Astrocyte (in vitro differentiated cells and primary cell): ENCODE data around the gene ITGBL1. TPM values are rescaled to one million over a fixed set of nuclear protein-coding genes. Genes with fewer than 3 reads are reported as not detected.

Experiments
- DNase-seq: peaks from one replicate; pipeline ENCODE4 v3.0.0-alpha.2; 2010; ENCODE audit warnings: low read depth
- FAIRE-seq: peaks from 2 replicates; lab custom pipeline; 2011; peaks lifted over from hg19 to GRCh38; lab: Jason Lieb, UNC
- H2AFZ ChIP-seq: 2 replicates; pipeline ENCODE4 v1.6.0; 2012; ENCODE audit warnings: low read depth, low read length, inconsistent platforms
- H3K27ac ChIP-seq: 2 replicates; pipeline ENCODE4 v1.5.1; 2011; ENCODE audit warnings: low read depth, low read length, inconsistent platforms
- H3K27me3 ChIP-seq: 2 replicates; pipeline ENCODE4 v1.6.0; 2011; ENCODE audit warnings: low read length, inconsistent platforms; ENCODE audit not compliant: insufficient read depth
- H3K36me3 ChIP-seq: 2 replicates; pipeline ENCODE4 v1.5.1; 2011; ENCODE audit warnings: low read length, inconsistent platforms; ENCODE audit not compliant: insufficient read depth
- H3K4me1 ChIP-seq: 2 replicates; pipeline ENCODE4 v1.5.1; 2011; ENCODE audit warnings: low read length, inconsistent platforms; ENCODE audit not compliant: insufficient read depth
- H3K4me2 ChIP-seq: 2 replicates; pipeline ENCODE4 v1.6.0; 2012; ENCODE audit warnings: low read length, inconsistent platforms
- H3K4me3 ChIP-seq: 2 replicates; pipeline ENCODE4 v1.5.1; 2011; ENCODE audit warnings: low read depth, mild to moderate bottlenecking, low read length, inconsistent platforms; ENCODE audit not compliant: insufficient read depth
- H3K79me2 ChIP-seq: 2 replicates; pipeline ENCODE4 v1.6.0; 2012; ENCODE audit warnings: mild to moderate bottlenecking, low read length, inconsistent platforms; ENCODE audit not compliant: insufficient read depth
- H3K9ac ChIP-seq: 2 replicates; pipeline ENCODE4 v1.6.0; 2012; ENCODE audit warnings: mild to moderate bottlenecking, low read length, inconsistent platforms
- H3K9me3 ChIP-seq: 2 replicates; pipeline ENCODE4 v1.5.1; 2012; ENCODE audit warnings: low read depth, mild to moderate bottlenecking, low read length, inconsistent platforms; ENCODE audit not compliant: insufficient read depth
- H4K20me1 ChIP-seq: 2 replicates; pipeline ENCODE4 v1.6.0; 2012; ENCODE audit warnings: low read length, inconsistent platforms; ENCODE audit not compliant: insufficient read depth
- H3K27ac Mint-ChIP-seq: one replicate; pipeline ENCODE4 v1.8.0; 2021; ENCODE audit warnings: mild to moderate bottlenecking, mixed read lengths; ENCODE audit not compliant: unreplicated experiment
- H3K27me3 Mint-ChIP-seq: one replicate; pipeline ENCODE4 v1.8.0; 2021; ENCODE audit warnings: low read depth, mixed read lengths; ENCODE audit not compliant: unreplicated experiment
- H3K36me3 Mint-ChIP-seq: one replicate; pipeline ENCODE4 v1.8.0; 2021; ENCODE audit warnings: low read depth, mixed read lengths; ENCODE audit not compliant: unreplicated experiment
- H3K4me1 Mint-ChIP-seq: one replicate; pipeline ENCODE4 v1.8.0; 2021; ENCODE audit warnings: low read depth, mixed read lengths; ENCODE audit not compliant: unreplicated experiment
- H3K4me3 Mint-ChIP-seq: one replicate; pipeline ENCODE4 v1.8.0; 2021; ENCODE audit warnings: mild to moderate bottlenecking, moderate library complexity, mixed read lengths; ENCODE audit not compliant: unreplicated experiment
- H3K9me3 Mint-ChIP-seq: one replicate; pipeline ENCODE4 v1.8.0; 2021; ENCODE audit warnings: mild to moderate bottlenecking, mixed read lengths; ENCODE audit not compliant: unreplicated experiment
- CTCF ChIP-seq: IDR thresholded peaks from 2 replicates; pipeline ENCODE4 v1.5.1; 2011; ENCODE audit warnings: low read depth, mild to moderate bottlenecking, inconsistent platforms, low read length, moderate library complexity; ENCODE audit not compliant: insufficient read depth
- EZH2 ChIP-seq: IDR thresholded peaks from 2 replicates; pipeline ENCODE4 v1.6.1; 2012; ENCODE audit warnings: mild to moderate bottlenecking, low read length, inconsistent platforms; ENCODE audit not compliant: insufficient read depth
- total RNA-seq: library from RNA; stranded (reverse); gene quantifications from 2 replicates; pipeline ENCODE4 v1.2.1, GENCODE V29; 2021

The ITGBL1 gene
- total RNA-seq, 1 donor from 2014 or later = 0.14 TPM

- no peak overlapping the region for H3K4me3 Mint-ChIP-seq
- no peak overlapping the region for H3K27ac Mint-ChIP-seq
- no peaks in the 10 kb centered on the region for H3K9me3 ChIP-seq
- H3K4me1 ChIP-seq = no peaks in the 10 kb centered on the region
- no peaks in the 10 kb centered on the region for H3K79me2 ChIP-seq
- H3K27me3 Mint-ChIP-seq = no peaks in the 10 kb centered on the region
- no peaks in the 10 kb centered on the region for H3K36me3 Mint-ChIP-seq
- no peak overlapping the region for H3K9ac ChIP-seq
- DNase-seq (no peak), FAIRE-seq (no peak)
- H3K4me2 ChIP-seq = no peak overlapping the region
- peaks cover 4% of the 10 kb centered on the region for H3K4me1 Mint-ChIP-seq
- no peak for TF ChIP-seq EZH2
- no peak for TF ChIP-seq CTCF
- no peaks in the 10 kb centered on the region for H3K9me3 Mint-ChIP-seq
- no peak overlapping the region for H3K27ac ChIP-seq
- H4K20me1 ChIP-seq = no peaks in the 10 kb centered on the region
- no peaks in the 10 kb centered on the region for H3K27me3 ChIP-seq
- H3K4me3 ChIP-seq = no peak overlapping the region
- H2AFZ ChIP-seq = no peak overlapping the region
- no peaks in the 10 kb centered on the region for H3K36me3 ChIP-seq
These were observed 166.1 kb downstream of the ITGBL1 start for GRCh38 chr13:101618440-101619187.

DNA sequence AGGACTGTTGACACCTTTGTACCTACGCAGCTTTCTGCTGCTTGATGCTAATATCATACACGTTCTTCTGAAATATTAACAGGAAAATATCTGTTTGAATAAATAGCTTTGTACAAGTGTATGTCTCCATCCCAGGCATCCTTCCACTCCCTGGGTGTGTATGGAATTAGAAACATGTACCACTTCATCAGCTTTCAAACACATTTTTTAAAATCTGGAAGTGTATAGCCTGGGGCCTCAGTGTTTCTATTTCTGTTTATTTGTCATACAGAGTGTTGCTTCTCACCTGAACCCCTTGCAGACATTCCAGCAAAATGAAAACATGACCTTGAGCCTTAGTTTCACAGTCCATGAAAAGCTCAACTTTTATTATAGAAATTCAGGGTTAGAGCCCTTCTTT is 168.6 kb downstream of the ITGBL1 start:
- no peaks in the 10 kb centered on the region for H4K20me1 ChIP-seq
- no peak overlapping the region for H3K4me3 Mint-ChIP-seq
- H3K27ac ChIP-seq = no peak overlapping the region
- no peak overlapping the region for H3K27ac Mint-ChIP-seq
- no peak overlapping the region for H2AFZ ChIP-seq
- no peak overlapping the region for H3K4me3 ChIP-seq
- H3K36me3 ChIP-seq = no peaks in the 10 kb centered on the region
- no peaks in the 10 kb centered on the region for H3K9me3 Mint-ChIP-seq
- no peaks in the 10 kb centered on the region for H3K79me2 ChIP-seq
- H3K27me3 Mint-ChIP-seq = no peaks in the 10 kb centered on the region
- H3K4me2 ChIP-seq = no peak overlapping the region
- H3K4me1 ChIP-seq = no peaks in the 10 kb centered on the region
- no peak for DNase-seq
- no peak for FAIRE-seq
- H3K9ac ChIP-seq = no peak overlapping the region
- no peaks in the 10 kb centered on the region for H3K9me3 ChIP-seq
- H3K4me1 Mint-ChIP-seq = peaks cover 11% of the 10 kb centered on the region
- H3K27me3 ChIP-seq = no peaks in the 10 kb centered on the region
- no peaks in the 10 kb centered on the region for H3K36me3 Mint-ChIP-seq
- TF ChIP-seq EZH2 (no peak), CTCF (no peak)
